SH-SY5Y (cell line): ENCODE results near the gene AADACL3.

ENCODE experiments used
- GATA2 ChIP-seq: IDR thresholded peaks from 2 replicates; pipeline ENCODE4 v1.6.1; 2011; ENCODE audit warnings: mild to moderate bottlenecking, low read depth, low read length
- GATA3 ChIP-seq: IDR thresholded peaks from 2 replicates; pipeline ENCODE4 v1.6.1; 2011; ENCODE audit warnings: low read depth, mild to moderate bottlenecking, low read length, moderate library complexity

- no peak for TF ChIP-seq GATA2
- no peak for TF ChIP-seq GATA3
These were observed 44.4 kb downstream of the AADACL3 start for GRCh38 chr1:12760256-12760795.
